KG1 (cell line): ENCODE data around the gene PLCB3.
A peak's percentile ranks its signal among the peaks of the same experiment; 100 is the strongest.

Source experiments
- DNase-seq: peaks from one replicate; lab custom pipeline; 2025; lab: John Stamatoyannopoulos, UW

Gene PLCB3

DNA sequence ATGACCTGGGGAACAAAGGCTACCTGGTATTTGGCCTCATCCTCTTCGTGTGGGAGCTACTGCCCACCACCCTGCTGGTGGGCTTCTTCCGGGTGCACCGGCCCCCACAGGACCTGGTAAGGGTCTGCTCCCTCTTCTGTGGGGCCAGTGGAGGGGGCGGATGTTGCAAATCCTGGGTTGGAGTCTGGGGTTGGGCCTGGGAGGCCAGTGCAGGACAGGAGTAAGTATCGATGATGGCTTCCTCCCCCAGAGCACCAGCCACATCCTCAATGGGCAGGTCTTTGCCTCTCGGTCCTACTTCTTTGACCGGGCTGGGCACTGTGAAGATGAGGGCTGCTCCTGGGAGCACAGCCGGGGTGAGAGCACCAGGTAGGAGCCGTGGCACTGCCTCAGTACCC, 37.0 kb downstream of the PLCB3 start:
- DNase-seq: no peak

DNA sequence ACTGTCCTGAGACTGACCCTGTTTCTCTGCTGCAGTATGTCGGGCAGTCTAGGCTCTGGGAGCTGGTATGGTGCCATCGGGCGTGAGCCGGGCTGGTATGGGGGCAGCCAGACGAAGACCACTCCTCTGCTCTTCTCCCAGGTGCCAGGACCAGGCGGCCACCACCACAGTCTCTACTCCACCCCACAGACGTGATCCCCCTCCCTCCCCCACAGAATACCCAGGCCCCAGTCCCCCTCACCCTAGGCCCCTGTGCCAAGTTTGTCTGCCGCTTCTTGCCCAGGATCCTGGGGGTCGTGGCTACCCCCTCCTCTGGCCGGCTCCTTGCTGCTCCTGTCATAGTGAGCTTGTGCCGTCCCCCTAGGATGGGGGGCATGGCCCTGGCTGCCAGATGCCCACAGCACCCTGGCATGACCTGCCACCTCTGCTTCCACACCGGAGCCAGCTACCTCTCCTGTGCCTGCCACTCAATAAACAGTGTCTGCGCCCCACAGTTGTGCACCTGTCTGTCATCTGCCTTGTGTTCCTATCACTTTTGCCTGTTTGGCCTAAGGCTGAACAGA, 37.8 kb downstream of the PLCB3 start:
- no peak for DNase-seq

DNA sequence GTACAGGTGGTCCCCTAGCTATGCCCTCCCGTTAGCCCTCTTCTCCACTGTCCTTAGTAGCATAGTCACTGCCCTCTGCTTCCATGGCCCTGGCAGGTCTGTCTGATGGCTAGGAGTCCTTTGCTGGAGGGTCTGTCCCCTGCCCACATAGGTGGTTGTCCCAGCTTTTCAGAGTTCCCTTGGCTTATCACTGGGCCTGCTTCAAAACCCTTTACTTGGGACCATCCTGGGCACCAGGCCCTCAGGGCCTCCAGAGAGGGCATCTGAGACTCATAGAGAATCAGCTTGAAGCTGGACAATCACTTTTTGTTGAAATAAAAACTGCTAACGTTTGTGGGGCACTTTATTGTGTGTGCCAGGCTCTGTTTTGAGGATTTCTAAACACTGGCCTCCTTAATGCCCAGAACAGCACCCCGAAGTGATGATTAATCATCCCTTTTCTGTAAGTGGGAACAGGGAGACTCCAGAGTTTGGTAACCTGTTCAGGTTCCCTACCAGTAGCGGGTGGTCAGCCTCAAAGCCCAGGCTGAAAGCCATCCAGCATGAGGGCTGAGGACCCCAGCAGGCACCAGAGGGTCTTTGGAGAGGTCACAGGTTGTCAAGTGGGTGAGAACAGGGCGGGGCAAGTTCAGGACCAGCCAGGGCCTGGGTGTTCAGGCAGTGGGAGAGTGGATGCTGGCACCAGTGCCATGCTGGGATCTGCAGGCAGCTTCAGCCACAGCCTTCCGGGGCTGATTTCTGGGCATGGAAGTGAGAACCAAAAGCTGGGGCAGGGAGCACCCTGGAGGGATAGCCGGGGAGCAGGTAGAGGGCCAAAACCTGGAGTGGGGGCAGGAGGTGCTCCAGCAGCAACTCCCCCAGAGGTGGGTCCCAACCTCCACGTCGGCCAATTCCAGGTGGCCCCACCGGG, 39.3 kb downstream of the PLCB3 start:
- no peak for DNase-seq

DNA sequence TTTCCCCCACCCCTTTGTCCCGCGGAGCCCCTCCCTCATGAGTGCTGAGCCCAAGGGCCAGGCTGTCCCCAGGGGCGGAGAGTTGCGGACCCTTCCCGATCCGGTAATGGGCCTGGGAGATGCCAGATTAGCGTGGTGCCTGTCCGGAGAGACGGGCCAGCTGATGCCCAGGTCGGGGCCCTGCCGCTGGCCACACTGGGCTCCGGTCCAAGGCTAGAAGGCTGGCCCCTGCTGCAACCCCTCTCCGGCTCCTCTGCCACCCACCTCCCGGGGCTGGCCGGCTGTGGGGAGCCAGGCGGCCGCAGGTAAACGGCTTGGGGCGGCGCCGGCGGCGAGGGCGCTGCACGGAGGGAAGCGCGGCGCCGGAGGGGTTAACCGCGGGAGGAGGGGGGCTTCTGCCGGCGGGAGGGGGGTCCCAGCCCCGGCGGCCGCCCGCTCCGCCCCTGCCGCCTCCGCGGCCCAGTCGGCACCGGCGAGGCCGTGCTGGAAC, 40.0 kb downstream of the PLCB3 start, which contains the start of gene KCNK4:
TSS of gene KCNK4 (plus strand) at position 41 of the 490 bp plus-strand sequence. CDS start 1,717 bp downstream, outside the sequence.
- DNase-seq: no peak

DNA sequence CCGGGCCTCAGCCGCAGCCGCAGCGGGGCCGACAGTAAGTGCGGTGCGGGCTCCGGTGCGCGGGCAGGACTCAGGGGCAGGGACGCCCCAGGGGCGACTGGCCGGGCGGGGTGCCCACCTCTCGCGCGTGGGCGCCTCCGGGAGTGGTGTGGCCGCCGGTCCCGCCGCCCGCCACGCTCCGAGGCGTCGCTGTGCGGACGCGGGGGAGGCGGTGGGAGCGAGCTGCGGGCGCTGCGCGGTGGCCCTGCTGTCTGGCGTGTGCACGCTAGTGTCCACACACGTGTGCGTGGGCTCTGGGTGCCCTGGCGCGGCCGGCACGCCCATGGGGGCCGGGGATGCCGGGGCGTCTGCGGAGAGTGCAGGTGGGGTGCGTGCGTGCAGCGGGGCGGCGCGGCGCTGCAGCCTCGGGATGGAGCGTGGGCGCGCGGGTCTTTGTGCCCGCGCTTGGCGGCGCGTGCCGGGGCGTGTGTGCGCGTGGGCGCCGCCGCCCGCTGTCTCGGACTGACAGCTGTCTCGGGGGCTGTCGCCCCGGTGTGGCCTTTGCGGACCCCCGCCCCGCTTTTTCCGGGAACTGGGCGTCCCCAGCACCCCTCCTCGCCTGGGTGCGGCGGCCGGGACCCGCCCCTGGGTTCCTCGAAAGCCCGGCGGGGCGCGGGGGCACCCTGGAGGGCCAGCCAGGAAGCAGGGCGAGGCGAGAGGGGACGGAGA, 40.6 kb downstream of the PLCB3 start:
- DNase-seq: no peak

DNA sequence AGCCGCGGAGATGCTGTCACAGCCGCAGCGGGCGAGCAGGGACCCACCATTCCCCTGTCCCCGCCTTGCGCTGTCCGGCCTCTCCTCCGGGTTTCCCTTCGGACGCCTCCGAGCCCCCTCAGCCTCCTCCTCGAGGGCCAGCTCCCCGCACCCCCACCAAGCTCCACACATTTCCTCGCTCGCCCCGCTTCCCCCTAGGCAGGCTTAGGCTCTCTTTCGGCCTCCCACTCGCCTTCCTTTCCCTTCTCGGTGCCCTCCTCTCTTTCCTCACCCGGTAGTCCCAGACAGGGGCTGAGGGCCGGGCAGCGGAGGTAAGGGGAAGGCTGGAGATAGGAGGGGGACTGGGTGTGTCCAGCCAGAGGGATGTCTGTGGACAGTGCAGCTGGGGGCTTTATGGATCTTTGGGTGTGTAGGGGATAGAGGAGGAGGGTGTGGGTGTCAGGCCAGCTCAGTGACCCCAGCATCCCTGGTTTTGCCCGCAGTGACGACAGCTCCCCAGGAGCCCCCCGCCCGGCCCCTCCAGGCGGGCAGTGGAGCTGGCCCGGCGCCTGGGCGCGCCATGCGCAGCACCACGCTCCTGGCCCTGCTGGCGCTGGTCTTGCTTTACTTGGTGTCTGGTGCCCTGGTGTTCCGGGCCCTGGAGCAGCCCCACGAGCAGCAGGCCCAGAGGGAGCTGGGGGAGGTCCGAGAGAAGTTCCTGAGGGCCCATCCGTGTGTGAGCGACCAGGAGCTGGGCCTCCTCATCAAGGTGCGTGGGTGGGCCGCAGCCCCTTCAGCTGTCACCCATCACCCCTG, 41.3 kb downstream of the PLCB3 start:
- no peak for DNase-seq

DNA sequence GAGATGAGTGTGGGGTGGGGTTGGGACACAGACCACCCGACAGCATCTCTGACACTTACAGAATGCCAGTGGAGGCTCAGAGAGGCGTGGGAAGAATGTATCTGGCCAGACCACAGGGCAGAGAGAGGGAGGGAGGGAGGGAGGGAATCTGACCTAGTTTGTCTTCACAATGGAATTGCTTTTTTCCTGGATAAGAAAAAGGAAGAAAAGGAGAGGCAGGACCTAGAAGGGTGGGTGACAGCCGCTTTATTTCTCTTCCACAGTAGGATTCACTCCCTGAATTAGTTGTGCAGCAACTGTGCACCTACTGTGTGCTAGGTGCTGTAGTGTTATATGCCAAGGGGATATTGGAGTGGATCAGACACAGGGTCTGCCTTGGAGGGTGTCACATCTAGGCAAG, 43.4 kb downstream of the PLCB3 start:
- no peak for DNase-seq

DNA sequence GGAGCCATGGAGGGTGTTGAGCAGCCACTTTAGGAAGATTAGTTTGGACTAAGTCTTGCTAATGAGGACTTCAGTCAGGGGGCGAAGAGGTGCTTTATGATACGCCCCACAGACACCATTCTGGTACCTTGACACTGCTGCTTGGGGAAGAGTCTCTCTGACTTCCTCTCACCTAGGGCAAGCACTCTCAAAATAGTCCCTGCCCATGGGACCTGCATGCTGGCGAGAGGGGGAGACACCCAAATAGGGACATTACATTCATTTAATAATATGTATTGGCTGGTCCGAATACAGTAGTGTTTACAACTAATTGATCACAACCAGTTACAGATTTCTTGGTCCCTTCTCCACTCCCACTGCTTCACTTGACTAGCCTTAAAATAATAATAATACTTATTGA, 44.4 kb downstream of the PLCB3 start:
- no peak for DNase-seq

DNA sequence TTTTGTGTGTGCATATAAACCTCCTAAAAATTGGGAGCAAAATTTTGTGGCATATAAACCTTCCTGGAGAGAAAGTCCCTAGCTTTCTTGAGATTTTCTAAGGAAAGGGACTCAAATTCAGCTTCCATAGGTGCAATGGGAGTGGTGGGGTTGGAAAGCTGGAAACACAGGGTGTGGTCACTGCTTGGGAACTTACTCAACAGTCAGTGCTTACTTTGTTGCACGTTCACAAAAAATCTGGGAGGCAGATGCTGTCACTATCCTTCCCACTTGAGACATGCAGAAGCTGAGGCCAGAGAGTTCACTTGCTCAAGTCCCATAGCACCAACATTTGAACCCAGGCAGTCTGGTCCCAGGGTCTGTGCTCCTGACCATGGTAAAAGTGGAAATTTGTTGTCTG, 44.9 kb downstream of the PLCB3 start:
- no peak for DNase-seq

DNA sequence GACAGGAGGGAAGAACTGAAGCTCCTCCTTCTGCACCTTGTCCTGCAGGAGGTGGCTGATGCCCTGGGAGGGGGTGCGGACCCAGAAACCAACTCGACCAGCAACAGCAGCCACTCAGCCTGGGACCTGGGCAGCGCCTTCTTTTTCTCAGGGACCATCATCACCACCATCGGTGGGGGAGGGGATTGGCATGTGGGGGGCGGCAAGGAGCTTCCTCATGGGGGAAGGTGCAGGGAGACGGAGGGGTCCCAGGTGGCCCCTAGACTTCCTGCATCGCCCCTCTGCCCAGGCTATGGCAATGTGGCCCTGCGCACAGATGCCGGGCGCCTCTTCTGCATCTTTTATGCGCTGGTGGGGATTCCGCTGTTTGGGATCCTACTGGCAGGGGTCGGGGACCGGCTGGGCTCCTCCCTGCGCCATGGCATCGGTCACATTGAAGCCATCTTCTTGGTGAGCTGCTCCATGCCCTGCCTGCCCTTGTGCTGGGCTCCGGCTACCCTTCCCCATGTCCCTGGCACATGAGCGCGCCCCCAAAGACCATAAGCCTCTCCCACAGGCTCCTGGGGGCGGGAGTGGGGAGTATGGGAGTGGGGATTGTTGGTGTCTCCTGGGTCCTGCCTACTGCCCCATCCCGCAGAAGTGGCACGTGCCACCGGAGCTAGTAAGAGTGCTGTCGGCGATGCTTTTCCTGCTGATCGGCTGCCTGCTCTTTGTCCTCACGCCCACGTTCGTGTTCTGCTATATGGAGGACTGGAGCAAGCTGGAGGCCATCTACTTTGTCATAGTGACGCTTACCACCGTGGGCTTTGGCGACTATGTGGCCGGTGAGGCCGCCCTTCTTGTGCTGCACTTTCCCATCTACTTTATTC, 45.7 kb downstream of the PLCB3 start:
- DNase-seq: no peak

DNA sequence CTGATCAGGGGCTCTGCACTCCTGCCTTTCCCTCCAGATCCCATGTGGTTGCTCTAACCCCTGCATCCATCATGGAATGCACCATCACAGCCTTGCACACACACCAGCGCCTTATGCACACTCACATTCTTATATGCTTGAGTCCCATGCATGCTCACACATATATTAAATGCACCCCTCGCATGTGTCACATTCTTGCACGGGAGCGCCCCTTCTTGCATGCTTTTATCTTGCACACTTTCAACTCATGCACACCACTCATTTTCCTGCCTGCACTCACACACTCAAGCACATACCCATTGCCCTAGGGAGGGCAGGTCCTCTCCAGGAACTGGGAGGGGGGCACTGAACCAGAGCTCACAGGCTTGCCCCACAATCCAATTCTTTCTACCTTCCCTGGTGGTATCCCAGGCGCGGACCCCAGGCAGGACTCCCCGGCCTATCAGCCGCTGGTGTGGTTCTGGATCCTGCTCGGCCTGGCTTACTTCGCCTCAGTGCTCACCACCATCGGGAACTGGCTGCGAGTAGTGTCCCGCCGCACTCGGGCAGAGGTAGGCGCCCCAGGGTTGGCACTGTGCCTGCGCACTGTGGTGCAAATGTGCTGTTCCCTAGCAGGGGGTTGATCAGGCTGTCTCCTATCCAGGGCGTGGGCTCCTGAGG, 46.5 kb downstream of the PLCB3 start:
- no peak for DNase-seq

DNA sequence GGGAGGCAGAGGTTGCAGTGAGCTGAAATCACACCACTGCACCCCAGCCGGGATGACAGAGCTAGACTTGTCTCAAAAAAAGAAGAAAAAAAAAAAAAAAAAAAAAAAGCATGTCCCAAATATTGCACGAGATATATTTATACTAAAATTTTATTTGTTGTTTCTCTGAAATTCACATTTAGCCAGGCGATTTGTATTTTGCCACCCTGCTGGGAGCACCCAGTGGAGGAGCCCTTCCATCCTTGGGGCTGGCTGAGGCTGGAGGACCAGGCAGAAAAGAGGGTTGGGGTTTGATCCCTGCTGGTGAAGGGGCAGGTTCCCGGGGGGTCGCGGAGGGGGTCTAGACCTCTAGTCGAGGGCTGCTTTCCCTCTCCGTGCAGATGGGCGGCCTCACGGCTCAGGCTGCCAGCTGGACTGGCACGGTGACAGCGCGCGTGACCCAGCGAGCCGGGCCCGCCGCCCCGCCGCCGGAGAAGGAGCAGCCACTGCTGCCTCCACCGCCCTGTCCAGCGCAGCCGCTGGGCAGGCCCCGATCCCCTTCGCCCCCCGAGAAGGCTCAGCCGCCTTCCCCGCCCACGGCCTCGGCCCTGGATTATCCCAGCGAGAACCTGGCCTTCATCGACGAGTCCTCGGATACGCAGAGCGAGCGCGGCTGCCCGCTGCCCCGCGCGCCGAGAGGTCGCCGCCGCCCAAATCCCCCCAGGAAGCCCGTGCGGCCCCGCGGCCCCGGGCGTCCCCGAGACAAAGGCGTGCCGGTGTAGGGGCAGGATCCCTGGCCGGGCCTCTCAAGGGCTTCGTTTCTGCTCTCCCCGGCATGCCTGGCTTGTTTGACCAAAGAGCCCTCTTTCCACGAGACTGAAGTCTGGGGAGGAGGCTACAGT, 47.9 kb downstream of the PLCB3 start:
- no peak for DNase-seq

DNA sequence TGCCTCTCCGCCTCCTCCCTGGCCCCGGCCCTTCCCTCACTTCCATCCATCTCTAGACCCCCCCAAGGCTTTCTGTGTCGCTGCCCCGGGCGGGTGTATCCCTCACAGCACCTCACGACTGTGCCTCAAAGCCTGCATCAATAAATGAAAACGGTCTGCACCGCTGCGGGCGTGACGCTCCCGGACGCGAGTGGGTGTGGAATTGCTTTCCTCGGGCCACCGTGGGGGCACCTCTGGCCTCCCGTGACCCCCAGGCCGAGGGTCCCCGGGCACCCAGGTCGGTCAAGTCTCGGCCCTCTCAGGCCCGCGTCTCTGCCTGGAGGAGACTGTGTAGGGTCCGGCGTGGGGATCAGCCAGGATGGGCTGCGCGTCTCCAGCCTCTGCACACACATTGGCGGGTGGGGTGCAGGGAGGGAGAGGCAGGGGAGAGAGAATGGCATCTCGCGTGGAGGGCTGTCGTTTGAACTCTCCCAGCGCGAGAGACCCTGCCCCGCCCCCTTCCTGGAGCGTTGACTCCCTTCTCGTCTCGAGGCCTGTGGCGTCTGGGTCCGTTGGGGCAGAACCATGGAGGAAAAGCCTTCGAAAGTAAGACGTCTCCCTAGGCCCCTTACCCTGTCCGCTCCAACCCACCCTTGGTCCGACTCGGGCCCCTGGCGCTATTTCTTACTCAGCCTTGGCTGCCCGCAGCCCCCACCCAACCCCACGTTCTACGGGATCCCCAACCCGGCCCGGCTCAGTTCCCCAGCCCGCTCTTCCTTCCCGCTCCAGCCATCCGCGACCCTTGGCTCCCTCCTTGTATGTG, 48.7 kb downstream of the PLCB3 start, which contains the start of gene CATSPERZ:
TSS of gene CATSPERZ (plus strand) at position 512 of the 802 bp plus-strand sequence. CDS start at position 565, 53 bp downstream.
- DNase-seq: no peak

DNA sequence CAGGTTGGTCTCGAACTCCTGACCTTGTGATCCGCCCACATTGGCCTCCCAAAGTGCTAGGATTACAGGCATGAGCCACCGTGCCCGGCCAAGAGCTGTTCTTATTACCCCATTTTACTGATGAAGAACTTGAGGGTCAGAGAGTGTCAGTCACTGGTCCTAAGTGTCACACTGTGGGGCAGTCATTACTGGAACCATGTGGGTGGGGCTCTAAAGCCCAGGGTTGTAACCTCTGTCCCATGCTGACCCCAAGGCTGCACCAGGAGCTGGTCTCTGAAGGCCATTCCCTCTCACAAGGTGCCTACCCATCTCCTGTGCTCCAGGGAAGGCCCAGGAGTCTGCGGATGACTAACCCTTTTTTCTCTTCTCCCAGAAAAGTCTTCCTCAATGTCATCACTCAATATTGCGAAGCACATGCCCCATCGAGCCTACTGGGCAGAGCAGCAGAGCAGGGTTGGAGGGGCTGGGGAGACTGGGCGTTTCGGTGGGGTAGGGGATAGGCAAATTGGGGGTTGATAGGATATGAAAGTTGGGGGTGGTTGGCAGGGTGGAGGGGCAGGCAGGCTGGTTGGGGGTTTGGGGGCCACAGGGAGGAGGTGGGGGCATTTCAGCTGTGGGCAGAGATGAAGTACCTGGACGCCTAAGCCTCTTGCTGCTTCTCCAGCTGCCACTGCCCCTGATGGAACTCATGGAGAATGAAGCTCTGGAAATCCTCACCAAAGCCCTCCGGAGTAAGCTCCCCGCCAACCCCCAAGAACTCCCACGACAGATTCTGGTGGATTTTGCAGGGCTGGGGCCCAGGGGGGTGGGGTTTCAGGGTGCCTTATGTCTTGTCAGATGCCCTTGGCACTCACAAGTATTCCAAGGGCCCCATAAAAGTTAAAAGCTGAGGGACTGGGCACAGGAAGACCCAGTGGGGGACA, 52.0 kb downstream of the PLCB3 start:
- DNase-seq: no peak

DNA sequence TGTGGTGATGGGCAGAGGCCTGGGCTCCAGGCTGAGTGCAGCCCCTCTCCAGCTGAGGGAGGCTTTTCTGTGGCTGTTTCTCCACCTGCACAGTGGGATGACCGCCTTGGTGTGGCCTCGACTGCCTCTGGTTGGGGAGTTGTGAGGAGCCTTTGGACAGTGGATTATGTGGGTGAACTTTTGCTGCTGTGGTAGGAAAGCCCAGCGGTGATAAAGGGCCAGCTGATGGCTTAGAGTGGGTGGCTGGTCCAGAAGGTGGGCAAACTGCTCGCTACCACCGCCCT, 52.6 kb downstream of the PLCB3 start:
- no peak for DNase-seq

DNA sequence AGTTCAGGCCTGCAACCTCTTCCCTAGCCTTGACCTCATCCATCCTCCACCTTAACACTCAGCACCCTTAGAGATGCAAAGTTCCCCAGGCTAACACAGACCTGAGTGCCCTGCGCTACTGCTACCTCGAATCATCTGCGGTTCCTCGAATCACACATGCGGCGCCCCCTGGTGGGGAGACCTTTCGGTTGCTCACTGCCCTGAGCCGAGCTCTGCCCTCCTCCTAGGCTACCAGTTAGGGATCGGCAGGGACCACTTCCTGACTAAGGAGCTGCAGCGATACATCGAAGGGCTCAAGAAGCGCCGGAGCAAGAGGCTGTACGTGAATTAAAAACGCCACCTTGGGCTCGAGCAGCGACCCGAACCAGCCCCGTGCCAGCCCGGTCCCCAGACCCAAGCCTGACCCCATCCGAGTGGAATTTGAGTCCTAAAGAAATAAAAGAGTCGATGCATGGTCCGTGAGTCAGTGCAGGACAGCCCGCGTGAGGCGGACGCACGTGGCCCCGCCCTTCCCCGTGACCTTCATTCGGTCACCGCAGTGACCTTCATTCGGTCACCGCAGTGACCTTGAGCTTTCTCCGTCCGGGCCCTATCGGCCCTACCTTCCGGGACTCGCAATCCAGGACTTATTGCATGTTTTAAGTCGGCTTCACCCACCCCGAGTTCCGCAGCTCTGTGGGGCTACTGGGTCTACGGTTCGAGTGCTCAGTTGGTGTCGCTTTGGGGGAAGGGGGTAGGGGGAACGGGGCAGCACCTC, 53.2 kb downstream of the PLCB3 start:
- peak; percentile 92 for DNase-seq
